GM21390 (cell line): ENCODE data around the gene TLR9.

ENCODE experiments used
- ATAC-seq: cut with Tn5 transposase; IDR thresholded peaks from one replicate; pipeline ENCODE4 v1.9.1; 2021; ENCODE audit not compliant: unreplicated experiment

The TLR9 gene

GRCh38 chr3:52247409-52248164 lies 22.1 kb upstream of the TLR9 start:
- no peak for ATAC-seq

DNA sequence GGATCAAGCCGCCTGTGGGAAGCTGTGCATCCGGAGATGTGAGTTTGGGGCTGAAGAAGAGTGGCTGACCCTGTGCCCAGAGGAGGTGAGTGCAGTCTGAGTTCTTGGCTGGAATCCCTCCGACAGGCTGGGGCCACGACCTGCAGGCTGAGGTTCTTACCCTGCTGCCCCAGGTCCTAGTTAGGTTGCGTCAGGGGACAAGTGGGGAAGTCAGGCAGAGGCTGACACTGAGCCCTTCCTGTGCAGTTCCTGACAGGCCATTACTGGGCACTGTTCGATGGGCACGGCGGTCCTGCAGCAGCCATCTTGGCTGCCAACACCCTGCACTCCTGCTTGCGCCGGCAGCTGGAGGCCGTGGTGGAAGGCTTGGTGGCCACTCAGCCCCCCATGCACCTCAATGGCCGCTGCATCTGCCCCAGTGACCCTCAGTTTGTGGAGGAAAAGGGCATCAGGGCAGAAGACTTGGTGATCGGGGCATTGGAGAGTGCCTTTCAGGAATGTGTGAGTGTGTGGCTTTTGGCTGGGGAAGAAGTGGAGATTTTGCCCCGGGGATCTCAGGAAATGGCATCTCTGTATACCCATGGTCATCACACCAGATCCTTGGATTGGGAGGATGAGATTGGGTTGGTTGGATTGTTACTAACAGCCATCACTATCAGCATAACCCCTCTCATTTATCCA lies 21.4 kb upstream of the TLR9 start:
- ATAC-seq = no peak

GRCh38 chr3:52246264-52246620 lies 20.8 kb upstream of the TLR9 start:
- no peak for ATAC-seq

- ATAC-seq = peak; percentile 31
Measured at GRCh38 chr3:52245322-52246263, 20.1 kb upstream of the TLR9 start, which contains the start of gene PPM1M. PPM1M (plus strand) TSS chr3:52245759; CDS start chr3:52245825, 66 bp downstream.

GRCh38 chr3:52243791-52244628 lies 18.6 kb upstream of the TLR9 start:
- no peak for ATAC-seq

GRCh38 chr3:52242039-52242438 lies 16.6 kb upstream of the TLR9 start:
- no peak for ATAC-seq

- no peak for ATAC-seq
Measured at GRCh38 chr3:52240886-52241370, 15.5 kb upstream of the TLR9 start.

DNA sequence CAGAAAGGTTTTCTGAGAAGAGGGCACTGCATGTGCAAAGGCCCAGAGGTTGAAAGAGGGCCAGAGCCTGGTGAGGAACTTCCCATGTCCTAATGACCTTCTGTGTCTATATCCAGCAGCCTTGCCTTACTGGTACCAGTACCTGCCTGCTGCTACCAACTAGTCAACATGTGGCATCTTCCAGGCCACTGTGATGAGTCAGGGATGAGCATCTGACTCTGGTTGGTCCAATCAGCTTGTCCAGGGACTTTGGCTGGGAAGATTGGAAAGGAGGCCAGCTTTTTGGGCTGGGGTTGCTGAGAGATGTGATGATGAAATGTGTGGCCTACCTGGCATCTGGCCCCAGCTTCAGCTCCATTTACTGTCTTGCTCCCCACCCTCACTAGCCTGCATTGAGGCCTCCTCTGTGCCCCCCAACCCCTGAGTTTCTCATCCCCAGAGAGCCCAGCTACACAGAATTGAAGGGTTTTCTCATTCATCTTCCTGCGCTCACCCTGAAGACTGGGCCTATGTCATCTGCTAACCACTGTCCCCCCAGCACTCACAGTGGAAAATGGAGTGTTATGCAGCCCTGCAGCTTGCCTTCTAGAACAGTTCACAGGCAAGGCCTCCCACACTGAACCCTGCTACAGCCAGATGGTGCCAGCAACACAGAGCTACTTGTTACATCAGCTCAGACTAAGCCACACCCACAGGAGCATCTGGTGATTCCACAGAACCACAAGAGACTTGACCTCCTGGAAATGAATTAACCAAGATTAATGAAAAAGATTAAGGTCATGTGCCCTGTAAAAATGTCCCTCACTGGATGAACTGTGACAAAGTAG lies 14.8 kb upstream of the TLR9 start:
- ATAC-seq = no peak

DNA sequence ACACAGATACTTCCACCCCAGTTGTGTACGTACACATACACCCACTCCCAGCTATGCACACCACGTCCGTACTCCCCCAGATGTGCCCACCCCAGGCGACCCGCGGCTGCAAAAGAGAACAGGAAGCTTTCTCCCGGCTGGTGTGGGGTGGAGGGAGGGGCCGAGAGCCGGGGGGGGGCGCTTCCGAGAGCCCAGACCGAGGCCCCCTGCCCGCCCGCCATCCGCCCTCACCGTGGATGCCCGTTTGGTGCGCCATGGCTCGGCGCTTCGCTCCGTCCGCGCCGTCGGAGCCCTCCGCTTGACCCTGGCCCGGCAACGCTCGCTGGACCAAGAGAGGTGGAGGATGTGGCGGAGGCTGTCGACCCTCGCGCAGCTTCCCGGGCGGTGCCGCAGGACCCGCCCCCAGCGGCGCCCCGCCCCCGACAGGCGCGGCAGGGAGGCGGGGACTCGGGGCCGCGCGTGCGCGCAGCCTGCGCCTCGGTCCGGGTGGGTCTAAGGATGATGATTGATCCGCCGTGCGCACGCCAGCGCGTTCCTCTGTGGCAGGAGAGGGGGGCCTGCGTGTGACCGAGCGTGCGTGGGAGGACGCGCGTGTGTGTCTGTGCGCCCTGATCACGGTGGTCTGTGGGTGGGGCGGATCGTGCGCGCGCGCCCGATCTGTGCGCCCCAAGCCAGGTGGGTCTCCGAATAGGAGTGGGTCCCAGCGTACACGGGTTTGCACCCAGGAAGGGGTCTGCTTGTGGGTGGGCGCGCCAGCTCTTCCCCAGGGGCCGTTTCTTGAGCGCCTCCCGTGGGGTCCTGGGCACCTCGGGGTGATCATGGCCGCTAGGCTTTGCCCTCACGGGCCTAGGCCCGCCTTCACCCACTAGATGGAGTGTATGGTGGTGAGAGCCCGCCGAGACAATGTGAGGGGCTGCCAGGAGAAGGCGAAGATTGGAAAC lies 13.6 kb upstream of the TLR9 start, which contains the start of gene TWF2:
TSS of gene TWF2 (minus strand) at position 398 of the 941 bp plus-strand sequence. CDS start at position 256, 142 bp downstream.
- ATAC-seq = peak; percentile 61

- ATAC-seq = peak; percentile 12
Measured at GRCh38 chr3:52238193-52238760, 12.8 kb upstream of the TLR9 start.

- ATAC-seq = no peak
Measured at GRCh38 chr3:52237657-52238172, 12.3 kb upstream of the TLR9 start.

- no peak for ATAC-seq
Measured at GRCh38 chr3:52237006-52237656, 11.7 kb upstream of the TLR9 start.

GRCh38 chr3:52236424-52236886 lies 11.0 kb upstream of the TLR9 start:
- ATAC-seq = no peak

DNA sequence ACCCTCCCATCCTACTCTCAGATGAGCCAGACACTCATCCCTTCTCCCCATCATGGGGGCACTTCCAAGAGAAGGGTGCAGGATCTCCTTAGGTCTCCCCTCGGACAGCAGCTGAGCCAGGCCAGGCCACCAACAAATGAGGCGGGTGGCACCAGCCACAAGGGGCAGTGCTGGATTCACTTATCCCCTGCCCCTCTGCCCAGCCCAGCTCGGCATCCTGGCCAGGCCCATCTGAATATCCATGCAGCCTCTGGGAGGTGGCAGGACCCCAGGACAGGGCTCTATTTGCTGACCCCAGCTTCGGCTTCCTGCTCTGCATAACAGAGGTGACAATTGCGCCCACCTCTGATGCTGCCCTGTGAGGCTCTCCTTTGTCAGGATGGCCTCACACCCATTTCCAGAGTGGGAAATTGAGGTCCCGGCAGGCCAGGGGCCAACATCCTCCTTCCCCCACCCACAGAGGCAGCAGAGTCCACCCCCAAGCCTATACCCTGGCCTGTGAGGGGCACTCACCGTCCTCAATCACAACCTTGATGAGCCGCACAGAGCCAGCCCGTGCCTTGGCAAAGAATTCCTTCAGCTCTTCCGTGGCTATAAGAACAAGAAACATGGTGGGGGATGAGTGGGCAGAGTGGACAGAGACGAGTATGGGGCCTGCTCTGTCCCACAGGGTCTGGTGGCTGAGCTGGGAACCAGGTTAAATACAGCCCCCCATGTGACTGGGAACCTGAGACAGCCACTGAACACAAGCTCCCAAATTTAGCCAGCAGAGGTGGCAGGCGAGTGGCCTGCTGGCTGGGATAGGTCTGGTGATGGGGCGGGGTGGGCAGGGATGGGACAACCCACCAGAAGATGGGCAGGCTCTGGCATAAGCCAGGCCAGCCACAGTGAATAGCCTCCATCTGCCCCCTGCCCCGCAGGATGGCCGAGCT lies 9.3 kb upstream of the TLR9 start:
- no peak for ATAC-seq

GRCh38 chr3:52233968-52234367 lies 8.5 kb upstream of the TLR9 start:
- ATAC-seq = no peak

DNA sequence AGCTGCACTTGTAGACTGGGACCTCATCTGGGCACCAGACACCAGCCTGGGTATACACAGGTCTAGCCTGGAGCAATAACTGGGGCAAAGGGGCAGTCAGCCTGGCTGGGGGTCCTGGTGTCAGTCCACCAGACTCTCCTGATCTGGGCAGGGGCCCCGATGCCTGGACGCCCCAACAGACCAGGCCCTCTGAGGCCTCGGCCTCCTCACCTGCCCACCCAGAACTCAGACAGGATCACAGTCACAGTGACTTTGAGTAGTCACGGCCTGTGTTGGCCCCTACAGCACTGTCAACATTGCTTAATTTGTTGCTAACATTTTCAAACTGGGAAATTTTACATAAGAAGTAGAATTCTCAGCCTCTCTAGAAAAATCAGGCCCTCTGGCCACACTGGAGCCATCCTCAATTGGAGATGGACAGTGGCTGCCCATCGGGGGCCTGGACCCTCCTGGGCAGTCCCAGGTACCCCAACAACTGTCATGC lies 7.7 kb upstream of the TLR9 start:
- ATAC-seq = no peak
